Liver (tissue), 9 donors: Measurements from ENCODE around the gene DLGAP5. TPM values are rescaled to one million over a fixed set of nuclear protein-coding genes. Genes with fewer than 3 reads are reported as not detected.

ENCODE experiments used
- DNase-seq: peaks from one replicate; pipeline ENCODE4 v3.0.0-alpha.2; 2017; ENCODE audit warnings: low spot score
- H3K27ac ChIP-seq, 2 donors: one replicate each; pipeline ENCODE4 v1.7.0; 2013; ENCODE audit warnings: inconsistent platforms in 2 of 2, low read length in 2 of 2, control low read depth in 1 of 2, low read depth in 1 of 2, mild to moderate bottlenecking in 1 of 2
- H3K27me3 ChIP-seq, 4 donors: one replicate each; pipeline versions ENCODE4 v1.6.1 to v1.7.0; 2013; ENCODE audit warnings: low read length in 3 of 4, inconsistent platforms in 1 of 4, mild to moderate bottlenecking in 1 of 4, moderate library complexity in 1 of 4; ENCODE audit not compliant: control insufficient read depth in 4 of 4, insufficient read depth in 4 of 4
- H3K36me3 ChIP-seq, 4 donors: one replicate each; pipeline versions ENCODE4 v1.6.1 to v1.7.0; 2013; ENCODE audit warnings: low read length in 3 of 4, mild to moderate bottlenecking in 3 of 4, low read depth in 1 of 4, moderate library complexity in 1 of 4; ENCODE audit not compliant: control insufficient read depth in 4 of 4, insufficient read depth in 3 of 4
- H3K4me1 ChIP-seq, 4 donors: one replicate each; pipeline versions ENCODE4 v1.6.1 to v1.7.0; 2013; ENCODE audit warnings: low read length in 3 of 4, mild to moderate bottlenecking in 3 of 4, moderate library complexity in 1 of 4; ENCODE audit not compliant: control insufficient read depth in 4 of 4, insufficient read depth in 4 of 4
- H3K4me3 ChIP-seq, 3 donors: one replicate each; pipeline versions ENCODE4 v1.6.1 to v1.7.0; 2013; ENCODE audit warnings: low read length in 3 of 3, control low read depth in 1 of 3, low read depth in 1 of 3, mild to moderate bottlenecking in 1 of 3
- H3K9ac ChIP-seq, 2 donors: one replicate each; pipeline ENCODE4 v1.7.0; 2013; ENCODE audit warnings: low read length in 2 of 2, mild to moderate bottlenecking in 2 of 2, moderate library complexity in 2 of 2, control low read depth in 1 of 2, low read depth in 1 of 2
- H3K9me3 ChIP-seq, 4 donors: one replicate each; pipeline versions ENCODE4 v1.6.1 to v1.7.0; 2013; ENCODE audit warnings: low read length in 3 of 4; ENCODE audit not compliant: control insufficient read depth in 4 of 4
- CTCF ChIP-seq: fragments of 150-350 bp; IDR thresholded peaks from 2 replicates; pipeline ENCODE4 v1.5.1; 2017; ENCODE audit warnings: improper control_type of control experiment, low read depth, low read length; ENCODE audit not compliant: missing input control
- EGR1 ChIP-seq, 2 donors: IDR thresholded peaks; 2 replicates each; pipeline ENCODE4 v1.6.1; 2016 to 2018; ENCODE audit warnings: antibody characterized with exemption in 2 of 2, low read depth in 2 of 2
- FOXA1 ChIP-seq: IDR thresholded peaks from 2 replicates; pipeline ENCODE4 v1.6.1; 2016; ENCODE audit warnings: antibody characterized with exemption
- FOXA2 ChIP-seq: IDR thresholded peaks from 2 replicates; pipeline ENCODE4 v1.6.1; 2016; ENCODE audit warnings: antibody characterized with exemption
- HNF4A ChIP-seq, 2 donors: conservative IDR thresholded peaks; 2 replicates each; pipeline ENCODE4 v1.6.1; 2016; ENCODE audit warnings: antibody characterized with exemption in 2 of 2, mild to moderate bottlenecking in 2 of 2
- HNF4G ChIP-seq: IDR thresholded peaks from 2 replicates; pipeline ENCODE4 v1.6.1; 2016; ENCODE audit warnings: antibody characterized with exemption
- JUND ChIP-seq, 2 donors: IDR thresholded peaks; 2 replicates each; pipeline ENCODE4 v1.6.1; 2016; ENCODE audit warnings: antibody characterized with exemption in 2 of 2
- MAX ChIP-seq: IDR thresholded peaks from 2 replicates; pipeline ENCODE4 v1.6.1; 2016; ENCODE audit warnings: antibody characterized with exemption
- NR2F2 ChIP-seq: IDR thresholded peaks from 2 replicates; pipeline ENCODE4 v1.6.1; 2016; ENCODE audit warnings: antibody characterized with exemption
- RAD21 ChIP-seq, 2 donors: IDR thresholded peaks; 2 replicates each; pipeline ENCODE4 v1.6.1; 2016; ENCODE audit warnings: antibody characterized with exemption in 2 of 2, mild to moderate bottlenecking in 2 of 2
- REST ChIP-seq: IDR thresholded peaks from 2 replicates; pipeline ENCODE4 v1.6.1; 2016; ENCODE audit warnings: antibody characterized with exemption, mild to moderate bottlenecking
- SP1 ChIP-seq: IDR thresholded peaks from 2 replicates; pipeline ENCODE4 v1.6.1; 2018; ENCODE audit warnings: antibody characterized with exemption, mild to moderate bottlenecking
- TAF1 ChIP-seq: conservative IDR thresholded peaks from 2 replicates; pipeline ENCODE4 v1.6.1; 2016; ENCODE audit warnings: antibody characterized with exemption, mild to moderate bottlenecking
- YY1 ChIP-seq: IDR thresholded peaks from 2 replicates; pipeline ENCODE4 v1.6.1; 2016; ENCODE audit warnings: antibody characterized with exemption, mild to moderate bottlenecking
- ZBTB33 ChIP-seq: IDR thresholded peaks from 2 replicates; pipeline ENCODE4 v1.6.1; 2016; ENCODE audit warnings: antibody characterized with exemption
- WGBS: extraction: QIAGEN DNeasy Blood & Tissue Kit; methylation state at CpG from one replicate; pipeline ENCODE4 v1.1.7; 2013; 5-methylcytosine and 5-hydroxymethylcytosine counted together
- polyA plus RNA-seq, 2 donors: library from polyadenylated mRNA; stranded (reverse) in 1 of 2; unstranded in 1 of 2; fragments of 200-250 nt in 1 of 2; fragments of >200 nt in 1 of 2; fragmentation: Nextera tagmentation in 1 of 2; extraction: Ambion mirVana in 1 of 2; gene quantifications; one replicate each; pipeline versions ENCODE4 v1.2.1 to v1.2.3, GENCODE V29; 2013 to 2015
- total RNA-seq, 2 donors: library from RNA; depleted of rRNA; stranded (reverse); fragments of >200 nt; gene quantifications; one replicate each; pipeline ENCODE4 v1.2.3, GENCODE V29; 2014
- donor health status: healthy.
- donor health status: healthy.
- donor health status: healthy.
- donor health status: healthy.
- donor health status: healthy.

The DLGAP5 gene
- total and polyA plus RNA-seq, 4 donors: under 0.01 to 42.5 (median 0.70) TPM

GRCh38 chr14:55139696-55140509, 51.5 kb downstream of the DLGAP5 start:
- TF ChIP-seq FOXA2 (no peak), TAF1 (no peak), YY1 (no peak), MAX (no peak), HNF4G (no peak), EGR1 (IDR thresholded peaks at IDR 0.05; ENCODE audit: low read depth in 2 of 2) (no peak), FOXA1 (no peak), HNF4A (conservative IDR thresholded peaks at IDR 0.05) (no peak), ZBTB33 (no peak), CTCF (no peak), SP1 (no peak), REST (no peak), JUND (IDR thresholded peaks at IDR 0.05) (no peak)
- Histone ChIP-seq H3K4me1 (no peaks in the 10 kb centered on the region), H3K9ac (no peak overlapping the region), H3K27ac (no peak overlapping the region), H3K27me3 (no peaks in the 10 kb centered on the region), H3K9me3 (no peaks in the 10 kb centered on the region), H3K36me3 (no peaks in the 10 kb centered on the region), H3K4me3 (no peak overlapping the region)
- 94% methylated on average over 4 of the region's 4 CpGs for WGBS
- no peak for DNase-seq

- no peak for DNase-seq
- H3K36me3 ChIP-seq: no peaks in the 10 kb centered on the region
Observed at GRCh38 chr14:55139141-55139540, 52.2 kb downstream of the DLGAP5 start.

More at GRCh38 chr14:55139141-55139540, 52.2 kb downstream of the DLGAP5 start:
- Histone ChIP-seq H3K27ac (no peak overlapping the region), H3K9ac (no peak overlapping the region), H3K27me3 (no peaks in the 10 kb centered on the region), H3K4me3 (no peak overlapping the region), H3K9me3 (no peaks in the 10 kb centered on the region), H3K4me1 (no peaks in the 10 kb centered on the region)
- no peak for TF ChIP-seq NR2F2
- no peak for TF ChIP-seq RAD21 (IDR thresholded peaks at IDR 0.05)
- TF ChIP-seq CTCF: no peak
- no peak for TF ChIP-seq REST
- no peak for TF ChIP-seq YY1
- no peak for TF ChIP-seq JUND (IDR thresholded peaks at IDR 0.05)
- no peak for TF ChIP-seq FOXA1
- no peak for TF ChIP-seq FOXA2
